Endothelial cell of umbilical vein (primary cell): ENCODE measurements around the gene MRPL42. TPM values are rescaled to one million over a fixed set of nuclear protein-coding genes. Genes with fewer than 3 reads are reported as not detected.
A peak's percentile ranks its signal among the peaks of the same experiment; 100 is the strongest.

Source experiments
- BruUV-seq: library from RNA; stranded (reverse); fragments of 400-500 nt; replicated peaks from 2 replicates; lab custom pipeline; 2021; lab: Mats Ljungman, UMichigan
- CTCF ChIA-PET: fragments of 300-600, 350-600 bp; sonication (Branson Sonifier 250); formaldehyde crosslinking; loops from one replicate; lab custom pipeline; 2021; ENCODE audit warnings: antibody characterized with exemption, inconsistent platforms; lab: Charles Lee
- POLR2A ChIA-PET: fragments of 300-600, 350-600 bp; sonication (Branson Sonifier 250); formaldehyde crosslinking; loops from one replicate; lab custom pipeline; 2021; ENCODE audit warnings: antibody characterized with exemption, inconsistent platforms; lab: Charles Lee
- DNase-seq: peaks from one replicate; pipeline ENCODE4 v3.0.0-alpha.2; 2011; ENCODE audit warnings: low read depth, low spot score
- FAIRE-seq: peaks from 2 replicates; lab custom pipeline; 2011; peaks lifted over from hg19 to GRCh38; lab: Jason Lieb, UNC
- H2AFZ ChIP-seq: 2 replicates; pipeline ENCODE4 v1.6.0; 2012; ENCODE audit warnings: low read depth, low read length, control low read depth, inconsistent platforms
- H3K27ac ChIP-seq: 2 replicates; pipeline ENCODE4 v1.5.1; 2011; ENCODE audit warnings: low read depth, mild to moderate bottlenecking, control low read depth, low read length, moderate library complexity; ENCODE audit not compliant: insufficient read depth
- H3K27me3 ChIP-seq, 2 experiments: 2 replicates each; pipeline versions ENCODE4 v1.6.0 to v1.6.1; 2011; ENCODE audit warnings: low read length in 2 of 2, mixed read lengths in 1 of 2; ENCODE audit not compliant: control insufficient read depth in 2 of 2, insufficient read depth in 2 of 2
- H3K36me3 ChIP-seq, 2 experiments: 2 replicates in 1 of 2; 3 replicates in 1 of 2; pipeline ENCODE4 v1.5.1; 2011; ENCODE audit warnings: low read length in 2 of 2, mild to moderate bottlenecking in 1 of 2, moderate library complexity in 1 of 2; ENCODE audit not compliant: control insufficient read depth in 2 of 2, insufficient read depth in 2 of 2; ENCODE audit errors: extremely low read depth in 1 of 2
- H3K4me1 ChIP-seq: 3 replicates; pipeline ENCODE4 v1.5.1; 2011; ENCODE audit warnings: mild to moderate bottlenecking, low read length; ENCODE audit not compliant: control insufficient read depth, insufficient read depth; ENCODE audit errors: extremely low read depth
- H3K4me2 ChIP-seq: 2 replicates; pipeline ENCODE4 v1.6.1; 2011; ENCODE audit warnings: low read length, control low read depth, mixed read lengths; ENCODE audit not compliant: insufficient read depth
- H3K4me3 ChIP-seq, 3 experiments: fragments of 200-600 bp in 1 of 3; sonication (generic), shearing (Covaris generic) in 1 of 3; replicated peaks in 1 of 3; 2 replicates each; pipeline ENCODE4 v1.5.1; 2011 to 2016; ENCODE audit warnings: control low read depth in 3 of 3, low read length in 3 of 3, mild to moderate bottlenecking in 2 of 3, inconsistent platforms in 1 of 3, low read depth in 1 of 3, moderate library complexity in 1 of 3; ENCODE audit not compliant: insufficient read depth in 1 of 3
- H3K79me2 ChIP-seq: 2 replicates; pipeline ENCODE4 v1.6.0; 2012; ENCODE audit warnings: low read length, inconsistent platforms; ENCODE audit not compliant: control insufficient read depth, insufficient read depth
- H3K9ac ChIP-seq: replicated peaks from 2 replicates; pipeline ENCODE3; 2011; ENCODE audit warnings: low read length, control low read depth; ENCODE audit not compliant: insufficient read depth; ENCODE audit errors: extremely low read depth
- H3K9me1 ChIP-seq: replicated peaks from 3 replicates; pipeline ENCODE4 v1.6.0; 2011; ENCODE audit warnings: mild to moderate bottlenecking, low read length; ENCODE audit not compliant: control insufficient read depth, insufficient read depth; ENCODE audit errors: extremely low read depth
- H3K9me3 ChIP-seq: replicated peaks from 2 replicates; pipeline ENCODE4 v1.5.1; 2012; ENCODE audit warnings: low read length, inconsistent platforms; ENCODE audit not compliant: control insufficient read depth, insufficient read depth
- H4K20me1 ChIP-seq: replicated peaks from 2 replicates; pipeline ENCODE3; 2011; ENCODE audit warnings: mild to moderate bottlenecking, low read length; ENCODE audit not compliant: control insufficient read depth, insufficient read depth; ENCODE audit errors: extremely low read depth
- EZH2 ChIP-seq: IDR thresholded peaks from 2 replicates; pipeline ENCODE4 v1.6.1; 2012; ENCODE audit warnings: borderline replicate concordance, low read depth, mild to moderate bottlenecking, moderate library complexity, low read length, inconsistent platforms; ENCODE audit not compliant: severe bottlenecking
- FOS ChIP-seq: IDR thresholded peaks from 2 replicates; pipeline ENCODE4 v1.6.1; 2011; ENCODE audit warnings: mild to moderate bottlenecking, low read length, moderate library complexity, borderline replicate concordance; ENCODE audit not compliant: insufficient read depth
- GATA2 ChIP-seq: IDR thresholded peaks from 2 replicates; pipeline ENCODE4 v1.7.0; 2011; ENCODE audit warnings: low read depth, mild to moderate bottlenecking, moderate library complexity, mixed read lengths, low read length; ENCODE audit not compliant: insufficient read length, insufficient read depth
- JUN ChIP-seq: IDR thresholded peaks from 2 replicates; pipeline ENCODE4 v1.6.1; 2011; ENCODE audit warnings: borderline replicate concordance, low read depth; ENCODE audit not compliant: insufficient read length, insufficient read depth
- MAX ChIP-seq: IDR thresholded peaks from 2 replicates; pipeline ENCODE4 v1.6.1; 2011; ENCODE audit not compliant: insufficient read depth, insufficient read length
- MYC ChIP-seq: IDR thresholded peaks from one replicate; pipeline ENCODE4 v1.6.1; 2011; ENCODE audit warnings: mild to moderate bottlenecking, low read depth, low read length
- POLR2AphosphoS5 ChIP-seq: IDR thresholded peaks from 2 replicates; pipeline ENCODE4 v1.6.1; 2012; ENCODE audit warnings: low read depth, mild to moderate bottlenecking, control low read depth, low read length, moderate library complexity; ENCODE audit not compliant: insufficient read depth
- dilution Hi-C: fragments of 300-500 bp; cut with MboI; formaldehyde crosslinking; loops from one replicate; pipeline ENCODE4 v1.15.0; 2019; ENCODE audit warnings: low sequenced_read_pairs; ENCODE audit not compliant: extremely low pct_ligation_motif_present
- intact Hi-C: fragments of 100-400 bp; cut with micrococcal nuclease; formaldehyde crosslinking; loops from one replicate; pipeline ENCODE4 v1.10.0; 2022
- polyA plus RNA-seq, 4 experiments: library from polyadenylated mRNA; depleted of rRNA in 3 of 4; stranded (reverse) in 3 of 4; unstranded in 1 of 4; fragments of >200 nt; gene quantifications; 2 replicates each; pipeline versions ENCODE4 v1.2.1 to v1.2.3, GENCODE V29; 2011 to 2012; ENCODE audit warnings: missing spikeins in 1 of 4
- total RNA-seq: library from RNA; stranded (reverse); gene quantifications from 2 replicates; pipeline ENCODE4 v1.2.3, GENCODE V29; 2021
- TF ChIP-seq, protein P1 (sequence below), 2 donors: IDR thresholded peaks; 1 replicate in 1 of 2; 2 replicates in 1 of 2; pipeline ENCODE4 v1.5.1; 2011; ENCODE audit warnings: low read length in 2 of 2, mild to moderate bottlenecking in 2 of 2, moderate library complexity in 2 of 2, control low read depth in 1 of 2, inconsistent platforms in 1 of 2, low read depth in 1 of 2; ENCODE audit not compliant: insufficient read depth in 1 of 2; ENCODE audit errors: extremely low read depth in 1 of 2

Gene MRPL42
- total and polyA plus RNA-seq, 2 donors (not counting 3 experiments of a cell fraction or from before 2014, with no cell fraction given) = 38.5 to 61.2 TPM

DNA sequence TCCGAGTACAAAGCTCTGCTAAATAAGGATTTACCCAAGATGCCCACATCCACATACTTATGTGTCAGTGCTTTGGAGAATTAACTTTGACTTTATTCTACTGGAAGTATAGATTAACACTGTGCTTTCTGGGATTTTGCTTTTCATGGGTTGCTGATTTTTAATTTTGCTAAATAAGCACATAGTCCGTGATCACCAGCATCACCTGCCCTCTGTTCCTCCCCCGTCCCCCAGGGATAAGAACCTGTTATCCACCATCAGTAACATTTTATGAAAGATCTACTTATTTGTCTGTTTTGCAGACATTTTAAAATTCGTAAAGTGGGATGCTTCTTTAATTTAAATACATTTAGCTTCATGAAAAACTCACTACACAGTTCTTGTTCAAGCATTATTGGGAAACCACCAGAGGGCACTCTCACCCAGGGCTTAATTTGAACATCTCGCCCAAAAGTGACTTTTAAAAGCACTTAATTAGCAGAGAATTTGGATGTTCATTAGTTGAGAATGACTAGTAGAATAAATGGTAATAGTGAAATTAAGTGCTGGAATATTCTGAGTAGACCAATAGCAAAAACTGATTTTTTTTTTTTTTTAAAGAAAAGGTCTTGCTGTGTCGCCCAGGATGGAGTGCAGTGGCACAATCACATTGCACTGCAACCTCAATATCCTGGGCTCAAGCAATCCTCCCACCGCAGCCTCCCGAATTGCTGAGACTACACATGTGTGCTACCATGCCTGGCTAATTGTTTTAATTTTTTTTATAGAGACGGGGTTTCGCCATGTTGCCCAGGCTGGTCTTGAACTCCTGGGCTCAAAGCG lies 35.7 kb downstream of the MRPL42 start:
- TF ChIP-seq POLR2AphosphoS5 = no peak
- TF ChIP-seq, protein P1, sequence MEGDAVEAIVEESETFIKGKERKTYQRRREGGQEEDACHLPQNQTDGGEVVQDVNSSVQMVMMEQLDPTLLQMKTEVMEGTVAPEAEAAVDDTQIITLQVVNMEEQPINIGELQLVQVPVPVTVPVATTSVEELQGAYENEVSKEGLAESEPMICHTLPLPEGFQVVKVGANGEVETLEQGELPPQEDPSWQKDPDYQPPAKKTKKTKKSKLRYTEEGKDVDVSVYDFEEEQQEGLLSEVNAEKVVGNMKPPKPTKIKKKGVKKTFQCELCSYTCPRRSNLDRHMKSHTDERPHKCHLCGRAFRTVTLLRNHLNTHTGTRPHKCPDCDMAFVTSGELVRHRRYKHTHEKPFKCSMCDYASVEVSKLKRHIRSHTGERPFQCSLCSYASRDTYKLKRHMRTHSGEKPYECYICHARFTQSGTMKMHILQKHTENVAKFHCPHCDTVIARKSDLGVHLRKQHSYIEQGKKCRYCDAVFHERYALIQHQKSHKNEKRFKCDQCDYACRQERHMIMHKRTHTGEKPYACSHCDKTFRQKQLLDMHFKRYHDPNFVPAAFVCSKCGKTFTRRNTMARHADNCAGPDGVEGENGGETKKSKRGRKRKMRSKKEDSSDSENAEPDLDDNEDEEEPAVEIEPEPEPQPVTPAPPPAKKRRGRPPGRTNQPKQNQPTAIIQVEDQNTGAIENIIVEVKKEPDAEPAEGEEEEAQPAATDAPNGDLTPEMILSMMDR (IDR thresholded peaks at IDR 0.05; ENCODE audit: extremely low read depth in 1 of 2, insufficient read depth in 1 of 2, low read depth in 1 of 2, low read length in 2 of 2) = peak; percentile 55 to 60
- TF ChIP-seq FOS = no peak
- no peak for TF ChIP-seq MYC
- TF ChIP-seq GATA2 = no peak
- no peak for TF ChIP-seq JUN
- no peak for TF ChIP-seq EZH2
- no peak for TF ChIP-seq MAX
- Histone ChIP-seq H4K20me1 (no peaks in the 10 kb centered on the region), H3K9ac (no peak overlapping the region), H3K27ac (no peak overlapping the region), H3K27me3 (no peaks in the 10 kb centered on the region), H3K9me3 (no peaks in the 10 kb centered on the region), H3K4me3 (no peak overlapping the region), H3K36me3 (peaks cover 0 to 7% of the 10 kb centered on the region in 2 experiments), H3K9me1 (no peaks in the 10 kb centered on the region), H3K4me2 (no peak overlapping the region), H3K4me1 (no peaks in the 10 kb centered on the region), H3K79me2 (no peaks in the 10 kb centered on the region), H2AFZ (no peak overlapping the region)
- POLR2A ChIA-PET = no interaction called here
- CTCF ChIA-PET = interaction anchor here (0.6 to 6.8 kb wide), 57 partner anchors 8 to 1032 kb away, joined by 3 to 487 read pairs (median 5); partner anchors contain the start of genes CEP83, CRADD, SOCS2 and UBE2N
- intact Hi-C loops (loop anchor here (2.0 kb wide), 5 partner anchors 68 to 476 kb away; partner anchors contain the start of gene CRADD), dilution Hi-C loops (no loop called here)
- no TSS peak for BruUV-seq
- FAIRE-seq (peak; percentile 62), DNase-seq (peak; percentile 57)
